GM12878 (cell line): ENCODE data around the gene LRRC57. TPM values are rescaled to one million over a fixed set of nuclear protein-coding genes. Genes with fewer than 3 reads are reported as not detected.

Experiments
- ATAC-seq: fragments of 200-7000 bp; cut with Tn5 transposase; 3 replicates; pipeline ENCODE4 v1.9.1; 2020; ENCODE audit warnings: mild to moderate bottlenecking, moderate library complexity
- BruUV-seq: library from RNA; stranded (reverse); fragments of 400-500 nt; replicated peaks from 2 replicates; lab custom pipeline; 2021; lab: Mats Ljungman, UMichigan
- CTCF ChIA-PET: fragments of 300-600 bp; sonication (Branson Sonifier 250); formaldehyde crosslinking; extraction: SDS; loops from one replicate; lab custom pipeline; 2021; ENCODE audit warnings: inconsistent platforms; lab: Yijun Ruan, JAX
- POLR2A ChIA-PET: fragments of 350-600 bp; formaldehyde crosslinking; extraction: SDS; loops from one replicate; lab custom pipeline; 2021; ENCODE audit warnings: inconsistent platforms; lab: Charles Lee
- RAD21 ChIA-PET: fragments of 300-600 bp; sonication (Branson Sonifier 250); formaldehyde crosslinking; loops from one replicate; lab custom pipeline; 2023; ENCODE audit warnings: antibody characterized with exemption; ENCODE audit not compliant: unreplicated experiment; lab: Charles Lee
- SMC1A ChIA-PET: fragments of 300-600 bp; sonication (Branson Sonifier 250); formaldehyde crosslinking; loops from one replicate; lab custom pipeline; 2023; ENCODE audit not compliant: unreplicated experiment, uncharacterized antibody; lab: Charles Lee
- DNase-seq: peaks from one replicate; pipeline ENCODE4 v3.0.0-alpha.2; 2011; ENCODE audit warnings: low read depth, low spot score
- FAIRE-seq: peaks from 3 replicates; lab custom pipeline; 2011; peaks lifted over from hg19 to GRCh38; lab: Jason Lieb, UNC
- H2AFZ ChIP-seq: 2 replicates; pipeline ENCODE4 v1.6.0; 2011; ENCODE audit warnings: low read depth, low read length, control low read depth; ENCODE audit not compliant: control insufficient read depth
- H3K27ac ChIP-seq: 2 replicates; pipeline ENCODE4 v1.5.1; 2011; ENCODE audit warnings: control low read depth; ENCODE audit not compliant: control insufficient read depth, insufficient read depth
- H3K27me3 ChIP-seq, 2 experiments: replicated peaks in 1 of 2; 2 replicates each; pipeline versions ENCODE4 v1.6.0 to v1.6.1; 2011; ENCODE audit warnings: low read length in 1 of 2; ENCODE audit not compliant: control insufficient read depth in 2 of 2, insufficient read depth in 2 of 2
- H3K36me3 ChIP-seq, 2 experiments: 2 replicates each; pipeline ENCODE4 v1.5.1; 2011; ENCODE audit warnings: low read length in 1 of 2; ENCODE audit not compliant: control insufficient read depth in 2 of 2, insufficient read depth in 2 of 2
- H3K4me1 ChIP-seq: 2 replicates; pipeline ENCODE4 v1.6.1; 2011; ENCODE audit warnings: mild to moderate bottlenecking, low read length, moderate library complexity, mixed read lengths; ENCODE audit not compliant: control insufficient read depth, insufficient read depth
- H3K4me2 ChIP-seq: 2 replicates; pipeline ENCODE4 v1.6.0; 2011; ENCODE audit warnings: control low read depth; ENCODE audit not compliant: control insufficient read depth, insufficient read depth
- H3K4me3 ChIP-seq: fragments of 200-600 bp; sonication (generic); 2 replicates; pipeline ENCODE4 v1.5.1; 2016
- H3K79me2 ChIP-seq: 2 replicates; pipeline ENCODE4 v1.6.0; 2011; ENCODE audit warnings: low read length; ENCODE audit not compliant: control insufficient read depth, insufficient read depth
- H3K9ac ChIP-seq: 2 replicates; pipeline ENCODE4 v1.8.0; 2011; ENCODE audit warnings: low read length, control low read depth, mixed read lengths; ENCODE audit not compliant: control insufficient read depth, insufficient read depth
- H3K9me3 ChIP-seq: replicated peaks from 3 replicates; pipeline ENCODE4 v1.5.1; 2011; ENCODE audit warnings: mild to moderate bottlenecking, low read length; ENCODE audit not compliant: control insufficient read depth, insufficient read depth
- H4K20me1 ChIP-seq: 2 replicates; pipeline ENCODE4 v1.6.0; 2011; ENCODE audit not compliant: control insufficient read depth, insufficient read depth
- HCFC1 ChIP-seq: fragments of 150-350 bp; IDR thresholded peaks from 2 replicates; pipeline ENCODE4 v1.6.1; 2014; ENCODE audit warnings: low read length
- MEF2A ChIP-seq: IDR thresholded peaks from 2 replicates; pipeline ENCODE4 v1.6.1; 2011; ENCODE audit warnings: low read depth, mild to moderate bottlenecking, low read length, moderate library complexity; ENCODE audit not compliant: insufficient read depth
- PML ChIP-seq: IDR thresholded peaks from 2 replicates; pipeline ENCODE4 v1.6.1; 2012; ENCODE audit warnings: low read length, inconsistent platforms
- RAD51 ChIP-seq: fragments of 450-650 bp; IDR thresholded peaks from 2 replicates; pipeline ENCODE4 v1.6.1; 2016; ENCODE audit warnings: moderate library complexity, mild to moderate bottlenecking, inconsistent platforms
- ZNF622 ChIP-seq: fragments of 450-650 bp; IDR thresholded peaks from 2 replicates; pipeline ENCODE4 v1.6.1; 2017; ENCODE audit warnings: mild to moderate bottlenecking, inconsistent platforms
- ZZZ3 ChIP-seq: IDR thresholded peaks from 2 replicates; pipeline ENCODE4 v1.6.1; 2011; ENCODE audit warnings: low read depth; ENCODE audit not compliant: control insufficient read depth, insufficient read length
- WGBS: methylation state at CpG from one replicate; pipeline ENCODE4 v1.1.6; 2016; ENCODE audit warnings: low lambda C conversion rate; ENCODE audit not compliant: insufficient replicate concordance, insufficient coverage; ENCODE audit errors: missing lambda C conversion rate; 5-methylcytosine and 5-hydroxymethylcytosine counted together
- in situ Hi-C: fragments of 300-500 bp; cut with MboI; formaldehyde crosslinking; loops from 9 replicates; pipeline ENCODE4 v1.14.3; 2018; ENCODE audit warnings: mixed read lengths
- intact Hi-C: fragments of 100-400 bp; cut with micrococcal nuclease; formaldehyde crosslinking; loops from one replicate; pipeline ENCODE4 v1.14.2; 2022; ENCODE audit not compliant: unreplicated experiment
- polyA plus RNA-seq, 11 experiments: library from polyadenylated mRNA; depleted of rRNA in 4 of 11; unstranded in 6 of 11; stranded (reverse) in 5 of 11; fragments of >200 nt; fragmentation: Nextera tagmentation in 4 of 11; fragmentation: Illumina TruSeq in 1 of 11; extraction: Ambion mirVana in 4 of 11; extraction: Trizol in 1 of 11; gene quantifications; 1 replicate in 1 of 11; 2 replicates in 10 of 11; pipeline versions ENCODE4 v1.2.1 to v1.2.3, GENCODE V29; 2011 to 2016; ENCODE audit warnings: inconsistent platforms in 2 of 11, missing spikeins in 2 of 11, low read depth in 1 of 11
- total RNA-seq, 4 experiments: library from RNA; depleted of rRNA in 3 of 4; stranded (reverse); fragments of >200 nt in 3 of 4; fragmentation: Illumina TruSeq in 1 of 4; extraction: Trizol in 1 of 4; gene quantifications; 2 replicates each; pipeline versions ENCODE4 v1.2.1 to v1.2.3, GENCODE V29; 2013 to 2021

Gene LRRC57
- total and polyA plus RNA-seq, 10 of the 15 experiments (the other 5 are each of a cell fraction or from before 2014, with no cell fraction given) = 5.2 to 15.7 (median 9.6) TPM

DNA sequence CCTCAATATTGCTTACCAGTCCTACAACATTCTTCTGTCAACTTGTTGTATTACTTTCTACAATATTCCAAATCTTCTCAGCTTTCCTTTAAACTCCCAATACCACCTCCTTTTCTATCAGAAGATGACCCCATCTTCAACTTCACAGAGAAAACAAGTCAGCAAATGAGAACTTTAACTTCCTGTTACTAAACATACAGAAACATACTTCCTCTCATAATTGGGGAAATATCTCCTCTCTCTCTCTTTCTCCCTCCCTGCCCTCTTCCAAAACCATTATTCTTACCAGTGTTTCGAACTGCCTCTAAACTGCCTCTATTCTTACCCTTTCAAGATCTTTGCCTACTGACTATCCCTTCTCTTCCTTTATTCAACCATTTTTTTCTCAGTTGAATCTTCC, 54.9 kb downstream of the LRRC57 start:
- 39% methylated on average over 1 of the region's 1 CpG for WGBS
- CTCF ChIA-PET = interaction anchor here (0.6 kb wide), 1 partner anchor 1016 kb away, joined by 3 read pairs; no protein-coding TSS in a partner anchor
- intact Hi-C loops = no loop called here
- SMC1A ChIA-PET = interaction anchor here (1.3 to 3.3 kb wide), 2 partner anchors 10 to 11 kb away, joined by 3 to 21 read pairs; no protein-coding TSS in a partner anchor
- Histone ChIP-seq H3K79me2 (peaks cover 53% of the 10 kb centered on the region), H4K20me1 (no peaks in the 10 kb centered on the region), H3K9me3 (no peaks in the 10 kb centered on the region), H3K4me1 (peaks cover 18% of the 10 kb centered on the region), H3K27ac (no peak overlapping the region), H3K9ac (no peak overlapping the region), H3K4me2 (no peak overlapping the region), H3K36me3 (no peaks in the 10 kb centered on the region), H3K4me3 (no peak overlapping the region), H3K27me3 (no peaks in the 10 kb centered on the region), H2AFZ (peak overlapping the region; percentile 54)
- in situ Hi-C loops = no loop called here
- no peak for ATAC-seq
- RAD21 ChIA-PET = interaction anchor here (2.9 kb wide), 1 partner anchor 11 kb away, joined by 13 read pairs; no protein-coding TSS in a partner anchor
- no peak for FAIRE-seq
- DNase-seq = no peak
- TF ChIP-seq PML (no peak), ZNF622 (no peak), ZZZ3 (no peak), HCFC1 (no peak), RAD51 (no peak), MEF2A (no peak)
- BruUV-seq = no TSS peak
- POLR2A ChIA-PET = interaction anchor here (0.6 to 3.3 kb wide), 6 partner anchors 10 to 150 kb away, joined by 3 to 37 read pairs (median 3); no protein-coding TSS in a partner anchor
